GM12872 (cell line): ENCODE data around the gene TEX30.

Source experiments
- CTCF ChIP-seq: IDR thresholded peaks from 3 replicates; pipeline ENCODE4 v1.5.1; 2011; ENCODE audit warnings: low read depth, mild to moderate bottlenecking, low read length, moderate library complexity; ENCODE audit not compliant: insufficient read depth

The TEX30 gene

GRCh38 chr13:102773441-102774213, at the start of gene TEX30:
Gene TEX30 (minus strand): TSS chr13:102773786. CDS start chr13:102770026, 3,760 bp downstream.
- no peak for TF ChIP-seq CTCF

GRCh38 chr13:102817907-102818306, 44.3 kb upstream of the TEX30 start:
- no peak for TF ChIP-seq CTCF

- TF ChIP-seq CTCF = no peak
Observed at GRCh38 chr13:102817241-102817640, 43.7 kb upstream of the TEX30 start.

- TF ChIP-seq CTCF = no peak
Observed at GRCh38 chr13:102816708-102817107, 43.1 kb upstream of the TEX30 start.

DNA sequence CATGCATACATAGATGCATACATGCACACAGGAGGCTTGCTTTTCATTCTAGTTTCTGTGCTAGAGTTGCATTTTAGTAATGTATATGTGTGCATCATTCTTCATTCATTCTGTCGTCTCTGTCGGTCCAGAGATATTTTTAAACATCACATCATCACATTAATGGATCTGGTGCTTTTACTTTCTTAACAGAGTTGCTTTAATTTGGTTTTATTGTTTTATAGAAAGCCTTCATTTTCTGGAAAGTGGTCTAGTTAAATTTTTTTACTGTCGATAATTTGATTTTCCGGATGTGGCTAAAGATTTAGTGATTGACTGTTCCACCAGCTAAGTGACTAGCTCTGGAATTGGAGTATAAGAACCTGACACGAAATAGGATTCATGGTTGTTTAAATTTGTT, 42.2 kb upstream of the TEX30 start:
- no peak for TF ChIP-seq CTCF

DNA sequence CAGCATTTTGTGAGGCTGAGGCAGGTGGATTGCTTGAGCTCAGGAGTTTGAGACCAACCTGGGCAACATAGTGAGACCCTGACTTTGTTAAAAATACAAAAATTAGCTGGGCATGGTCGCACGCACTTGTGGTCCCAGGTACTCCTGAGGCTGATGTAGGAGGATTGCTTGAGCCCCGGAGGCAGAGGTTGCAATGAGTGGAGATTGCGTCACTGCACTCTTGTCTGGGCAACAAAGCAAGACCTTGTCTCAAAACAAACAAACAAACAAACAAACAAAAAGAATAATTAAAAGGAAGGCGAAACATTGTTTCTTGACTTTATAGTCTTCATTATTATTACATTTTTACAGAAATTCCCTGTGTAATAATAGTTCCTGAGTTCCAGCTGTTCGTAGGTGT, 41.2 kb upstream of the TEX30 start:
- TF ChIP-seq CTCF = no peak

DNA sequence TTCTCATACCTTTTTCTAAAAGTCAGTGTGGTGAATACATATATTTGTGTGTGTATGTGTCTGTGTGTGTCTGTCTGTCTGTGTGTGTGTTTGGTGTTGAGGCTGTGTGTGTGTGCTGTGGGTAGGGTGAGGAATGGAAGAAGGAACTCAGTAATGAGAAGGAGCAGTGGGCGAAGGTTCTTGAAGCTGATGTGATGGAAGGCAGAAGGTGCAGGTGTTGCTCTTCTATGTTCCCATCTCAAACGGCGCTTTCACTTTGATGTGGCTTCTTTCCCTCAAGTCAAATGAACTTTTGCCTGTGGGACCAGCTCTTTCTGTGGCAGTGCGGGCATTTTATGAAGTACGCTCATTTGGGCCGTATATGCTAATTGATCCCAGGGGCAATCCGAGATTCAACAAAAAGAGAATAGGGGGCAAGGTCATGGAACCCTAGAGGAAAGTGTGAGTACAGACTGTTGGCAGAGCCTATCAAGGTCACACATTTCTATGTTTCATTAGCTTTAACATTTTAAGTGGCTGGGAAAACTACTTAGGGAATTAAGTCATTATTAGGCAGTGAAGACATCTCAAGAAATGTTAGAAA, 40.5 kb upstream of the TEX30 start:
- TF ChIP-seq CTCF = no peak
